UCSD-AML1 (cell line): ENCODE results near the gene SHC3.
A peak's percentile ranks its signal among the peaks of the same experiment; 100 is the strongest.

ENCODE experiments used
- DNase-seq: peaks from one replicate; lab custom pipeline; 2025; ENCODE audit not compliant: unreplicated experiment; lab: John Stamatoyannopoulos, UW

The SHC3 gene

DNA sequence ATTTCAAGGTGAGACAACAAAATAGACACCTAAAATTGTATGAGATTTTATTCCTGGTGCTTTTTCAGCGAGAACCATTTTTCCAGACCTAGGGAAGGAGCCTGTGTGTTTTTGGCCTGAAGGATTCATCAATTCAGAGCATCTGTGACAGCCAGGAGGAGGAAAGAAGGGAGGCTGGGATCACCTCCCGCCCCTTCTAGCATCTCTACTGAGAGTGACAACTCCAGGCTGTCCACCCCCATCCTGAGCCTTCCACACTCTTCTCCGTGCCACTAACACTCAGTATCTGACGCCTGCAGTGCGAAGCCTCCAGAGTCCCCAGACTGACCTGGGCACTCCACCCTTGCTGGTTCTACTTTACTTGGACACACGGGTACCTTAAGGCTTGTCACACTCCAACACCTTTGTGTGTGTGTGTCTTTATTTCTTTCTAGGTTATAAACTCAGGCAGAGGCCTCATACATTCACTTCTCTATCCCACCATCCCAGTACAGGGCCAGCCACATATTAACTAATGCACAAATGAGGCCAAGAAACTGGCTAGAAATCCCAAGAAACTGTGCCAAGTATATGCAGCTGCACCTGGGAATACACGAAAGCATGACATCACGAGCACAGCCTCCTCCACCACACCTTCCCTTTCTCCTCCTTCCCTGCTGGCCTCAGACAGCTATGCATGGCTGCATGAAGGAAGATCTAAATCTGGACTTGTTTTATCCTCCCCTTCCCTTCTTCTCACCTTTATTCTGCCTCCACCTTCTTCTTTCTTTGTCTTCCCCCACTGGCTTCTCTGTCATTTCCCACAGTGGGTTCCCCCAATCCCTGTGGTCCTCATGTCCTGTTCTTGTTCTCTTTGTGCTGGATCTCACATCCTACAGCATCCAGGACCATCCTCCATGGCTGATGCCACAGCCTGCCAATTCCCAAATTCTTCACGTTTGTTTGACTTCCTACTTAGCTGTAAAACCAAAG is 171.3 kb downstream of the SHC3 start:
- no peak for DNase-seq

DNA sequence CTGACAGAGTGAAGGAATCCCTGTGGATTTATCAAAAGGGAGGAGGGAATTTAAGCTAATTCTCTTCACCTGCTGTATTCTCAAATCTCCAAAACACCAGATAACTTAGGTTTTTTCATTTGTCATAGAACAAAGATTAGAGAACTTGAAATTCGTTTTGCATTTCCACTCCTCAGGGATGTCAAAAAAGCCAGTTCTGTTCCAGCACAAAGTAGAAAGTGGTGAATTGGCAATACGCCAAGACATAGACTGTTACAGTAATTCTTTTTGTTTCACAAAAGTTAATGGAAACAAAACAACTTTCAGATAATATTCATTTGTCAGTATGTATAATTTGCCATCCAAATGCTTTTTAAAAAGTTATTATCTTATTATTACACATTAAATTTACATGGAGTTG is 172.4 kb downstream of the SHC3 start:
- no peak for DNase-seq

DNA sequence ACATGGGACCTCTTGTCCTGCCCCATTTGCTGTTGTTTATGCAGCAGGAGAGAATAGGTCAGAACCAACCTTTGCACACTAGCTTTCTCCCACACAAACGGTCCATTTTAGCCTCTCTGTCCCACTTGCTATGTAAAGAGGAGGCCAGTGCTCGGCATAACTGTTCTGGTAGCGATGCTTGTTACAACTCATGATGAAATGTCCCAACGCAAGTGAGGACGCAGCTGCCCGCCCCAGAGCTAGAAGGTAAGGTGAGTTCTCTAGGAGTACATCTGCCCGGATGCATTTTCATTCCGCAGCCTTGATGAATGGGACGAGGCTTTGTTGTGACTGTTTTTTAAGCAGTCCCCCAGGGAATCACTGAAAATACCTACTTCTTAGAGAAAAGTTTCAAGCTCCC is 173.3 kb downstream of the SHC3 start:
- DNase-seq = no peak

DNA sequence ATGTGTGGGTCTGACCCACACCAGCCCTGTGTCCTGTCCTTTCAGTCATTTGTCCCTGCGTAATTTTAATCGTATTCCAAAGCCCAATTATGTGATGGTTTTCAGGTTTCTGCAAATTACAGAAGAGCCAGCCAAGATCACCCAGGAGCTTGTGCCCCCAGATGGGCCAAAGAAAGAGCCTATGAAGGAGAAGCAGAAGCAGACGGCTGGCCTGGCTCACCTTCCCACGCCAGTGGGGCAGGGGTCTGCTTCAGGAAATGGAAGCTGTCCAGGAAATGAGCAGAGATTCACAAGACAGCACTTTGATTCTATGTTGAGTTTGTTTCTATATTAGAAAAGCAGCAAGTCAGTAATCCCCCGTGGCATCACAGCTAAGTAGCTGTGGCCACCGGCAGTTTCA is 175.6 kb downstream of the SHC3 start:
- DNase-seq = no peak

DNA sequence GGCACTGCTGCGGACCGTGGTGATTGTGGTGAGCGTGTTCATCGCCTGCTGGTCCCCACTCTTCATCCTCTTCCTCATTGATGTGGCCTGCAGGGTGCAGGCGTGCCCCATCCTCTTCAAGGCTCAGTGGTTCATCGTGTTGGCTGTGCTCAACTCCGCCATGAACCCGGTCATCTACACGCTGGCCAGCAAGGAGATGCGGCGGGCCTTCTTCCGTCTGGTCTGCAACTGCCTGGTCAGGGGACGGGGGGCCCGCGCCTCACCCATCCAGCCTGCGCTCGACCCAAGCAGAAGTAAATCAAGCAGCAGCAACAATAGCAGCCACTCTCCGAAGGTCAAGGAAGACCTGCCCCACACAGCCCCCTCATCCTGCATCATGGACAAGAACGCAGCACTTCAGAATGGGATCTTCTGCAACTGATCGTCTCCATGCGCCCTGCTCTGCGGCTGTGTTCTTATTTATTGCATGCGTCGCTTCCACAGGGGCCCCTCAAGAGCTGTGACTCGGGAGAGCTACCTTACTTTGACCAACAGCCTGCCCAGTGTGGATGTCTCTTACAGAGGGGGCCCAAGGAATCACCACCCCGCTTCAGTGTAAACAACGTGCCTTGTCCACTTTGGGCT is 176.6 kb downstream of the SHC3 start:
- DNase-seq = no peak

DNA sequence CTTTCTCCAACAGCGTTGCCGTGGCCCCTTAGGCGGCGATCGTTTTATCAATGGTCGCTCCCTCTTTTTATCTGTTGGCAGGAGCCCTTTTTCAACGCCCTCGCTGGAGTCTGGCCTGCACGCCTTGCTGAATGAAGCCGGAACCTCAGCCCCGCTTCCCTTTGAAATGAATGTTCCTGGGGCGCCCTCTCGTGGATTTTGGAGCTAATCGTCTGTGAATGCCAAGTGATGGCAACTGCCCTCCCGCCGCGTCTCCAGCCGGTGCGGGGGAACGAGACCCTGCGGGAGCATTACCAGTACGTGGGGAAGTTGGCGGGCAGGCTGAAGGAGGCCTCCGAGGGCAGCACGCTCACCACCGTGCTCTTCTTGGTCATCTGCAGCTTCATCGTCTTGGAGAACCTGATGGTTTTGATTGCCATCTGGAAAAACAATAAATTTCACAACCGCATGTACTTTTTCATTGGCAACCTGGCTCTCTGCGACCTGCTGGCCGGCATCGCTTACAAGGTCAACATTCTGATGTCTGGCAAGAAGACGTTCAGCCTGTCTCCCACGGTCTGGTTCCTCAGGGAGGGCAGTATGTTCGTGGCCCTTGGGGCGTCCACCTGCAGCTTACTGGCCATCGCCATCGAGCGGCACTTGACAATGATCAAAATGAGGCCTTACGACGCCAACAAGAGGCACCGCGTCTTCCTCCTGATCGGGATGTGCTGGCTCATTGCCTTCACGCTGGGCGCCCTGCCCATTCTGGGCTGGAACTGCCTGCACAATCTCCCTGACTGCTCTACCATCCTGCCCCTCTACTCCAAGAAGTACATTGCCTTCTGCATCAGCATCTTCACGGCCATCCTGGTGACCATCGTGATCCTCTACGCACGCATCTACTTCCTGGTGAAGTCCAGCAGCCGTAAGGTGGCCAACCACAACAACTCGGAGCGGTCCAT is 177.4 kb downstream of the SHC3 start:
- peak; percentile 70 for DNase-seq

DNA sequence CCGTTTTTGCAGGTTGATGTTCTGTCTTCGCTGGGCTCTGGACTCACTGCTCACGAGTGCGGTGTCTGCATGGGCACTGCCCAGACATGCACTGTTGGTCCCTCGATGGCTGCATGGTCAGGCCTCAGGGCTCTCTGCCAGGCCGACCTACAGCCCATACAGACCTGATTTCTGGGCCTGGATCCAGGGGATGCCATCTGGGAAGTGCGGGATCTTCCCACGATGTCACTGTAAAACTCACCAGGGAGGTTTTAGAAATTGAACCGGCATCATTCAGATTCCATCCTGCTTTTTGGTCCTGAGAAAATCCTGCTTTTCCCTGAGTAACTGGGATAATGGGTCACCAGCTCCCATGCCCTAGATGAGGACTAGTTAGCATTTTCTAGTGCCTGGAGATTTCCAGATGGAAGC is 178.2 kb downstream of the SHC3 start:
- DNase-seq = no peak

DNA sequence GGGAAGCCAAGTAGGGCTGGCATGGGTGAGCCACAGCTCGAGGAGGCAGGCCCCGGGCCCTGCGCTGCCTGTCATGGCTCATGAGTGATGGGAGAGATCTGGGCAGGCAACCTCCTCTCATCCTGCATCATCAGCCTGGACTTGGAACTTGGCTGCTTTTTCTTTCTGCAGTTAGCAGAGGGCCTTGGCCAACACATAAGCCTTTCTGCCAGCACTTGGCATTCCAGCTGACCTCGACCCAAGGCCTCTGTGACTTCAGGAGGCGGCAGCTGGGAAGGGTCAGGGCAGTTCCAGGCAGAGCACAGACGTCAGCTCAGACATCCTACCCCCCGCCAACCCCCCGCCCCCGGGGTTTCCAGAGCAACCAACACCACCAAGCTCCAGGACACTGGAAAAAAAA is 179.7 kb downstream of the SHC3 start:
- DNase-seq = no peak

DNA sequence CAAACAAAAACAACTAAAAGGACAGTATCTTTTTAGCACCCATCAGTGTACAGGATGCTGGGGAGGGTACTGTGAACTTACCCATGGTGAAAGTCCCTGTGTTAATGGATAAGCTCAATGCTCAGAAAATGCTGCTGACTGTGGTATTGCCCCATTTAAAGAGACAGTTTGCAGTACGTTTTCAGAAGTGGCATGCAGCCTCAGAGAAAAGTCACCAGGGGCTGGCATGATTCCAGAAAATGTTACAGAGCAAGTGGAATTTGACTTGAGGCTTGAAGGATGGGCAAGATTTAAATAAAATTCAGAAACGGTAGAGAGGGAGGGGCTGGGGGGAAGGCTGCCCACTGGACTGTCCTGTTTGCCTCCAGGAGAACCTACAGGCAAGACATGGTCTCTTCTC is 180.1 kb downstream of the SHC3 start:
- DNase-seq = no peak

DNA sequence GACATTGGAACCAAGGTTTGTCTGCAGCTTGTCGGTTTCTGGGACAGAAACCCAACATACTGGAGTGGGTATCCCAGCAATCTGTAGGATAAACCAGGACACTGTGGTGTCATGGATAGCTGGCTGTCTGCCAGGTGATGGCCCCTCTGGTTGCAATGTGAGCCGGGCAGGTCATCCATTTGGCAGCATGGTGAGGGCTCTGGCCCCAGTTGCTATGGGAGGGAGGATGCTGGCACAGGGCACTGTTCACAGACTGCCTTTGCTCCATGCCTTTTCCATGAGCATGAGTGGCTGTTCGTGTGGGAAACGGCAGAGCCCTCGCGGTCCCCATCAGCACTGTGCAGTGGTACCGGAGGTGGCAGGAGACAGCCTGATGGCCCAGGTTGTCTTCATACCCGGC is 181.0 kb downstream of the SHC3 start:
- DNase-seq = no peak

DNA sequence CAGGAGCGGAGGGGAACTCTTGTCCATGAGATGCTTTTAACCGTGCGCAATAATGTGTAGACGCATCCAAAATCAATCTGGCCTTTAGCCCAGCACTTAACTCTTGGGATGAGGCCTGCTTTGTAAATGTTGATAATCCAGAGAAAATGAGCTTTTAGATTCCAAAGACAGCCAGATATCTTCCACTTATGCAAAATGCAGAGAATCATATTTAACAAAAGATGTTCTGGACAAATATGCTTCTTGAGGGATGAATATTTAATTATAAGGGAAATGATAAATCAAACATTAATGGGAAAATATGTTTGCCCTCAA is 181.7 kb downstream of the SHC3 start:
- no peak for DNase-seq

DNA sequence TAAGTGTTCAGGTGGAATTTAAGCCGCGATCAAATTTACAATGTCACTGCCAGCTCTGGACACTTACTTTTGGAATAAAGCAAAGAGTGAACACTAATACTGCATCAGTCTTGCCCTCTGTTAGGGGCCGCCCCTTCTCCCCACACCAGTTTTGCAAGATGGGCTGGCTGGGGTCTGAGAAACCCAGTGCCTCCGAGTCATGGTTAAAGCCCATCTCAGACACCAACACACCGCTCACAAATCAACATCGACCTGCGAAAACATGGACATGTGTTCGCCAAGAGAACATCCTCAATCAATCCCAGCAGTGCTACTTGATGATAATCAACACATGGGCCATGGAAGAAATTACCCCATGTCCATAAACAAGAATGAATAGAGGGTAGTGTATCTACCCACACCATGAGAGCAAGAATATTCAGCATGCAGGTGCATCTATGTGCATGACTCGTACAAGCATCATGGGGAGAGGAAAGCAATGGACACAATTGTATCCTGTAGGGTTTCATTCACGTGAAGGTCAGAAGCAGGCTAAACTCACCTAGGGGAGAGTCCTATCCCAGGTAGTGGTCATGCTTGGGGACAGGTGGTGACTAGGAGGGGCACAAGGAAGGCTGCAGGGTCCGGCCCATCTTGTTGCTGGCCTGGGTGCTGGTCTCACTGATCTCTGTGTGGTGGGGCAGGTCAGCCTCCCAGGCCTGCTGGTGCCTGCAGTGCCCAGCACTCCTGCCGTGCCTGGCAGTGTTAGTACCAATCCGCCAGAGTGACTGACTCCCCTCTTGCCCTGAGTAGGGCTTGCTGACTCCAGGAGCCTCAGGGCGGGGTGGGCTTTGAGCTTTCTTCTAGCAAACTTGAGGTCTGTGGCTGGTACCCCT is 182.3 kb downstream of the SHC3 start:
- no peak for DNase-seq

DNA sequence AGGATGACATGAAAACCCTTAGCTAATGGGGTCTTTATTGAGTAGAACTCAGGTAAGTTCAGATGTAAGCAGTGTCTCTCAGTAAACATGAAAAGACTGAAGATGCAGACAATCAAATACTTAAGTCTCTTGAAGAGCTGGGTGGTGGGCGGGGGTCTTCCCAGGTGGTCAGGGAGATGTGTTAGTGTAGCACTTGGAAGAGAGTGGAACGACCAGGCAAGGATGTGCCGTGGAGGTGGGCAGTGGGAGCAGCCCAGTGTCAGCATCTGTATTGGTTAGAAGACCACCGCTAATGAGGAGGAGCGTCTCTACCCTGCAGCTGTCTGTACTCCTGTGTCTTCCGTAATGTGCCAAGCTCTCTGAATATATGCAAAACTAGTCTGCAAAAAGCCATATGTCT is 183.0 kb downstream of the SHC3 start:
- DNase-seq = no peak

DNA sequence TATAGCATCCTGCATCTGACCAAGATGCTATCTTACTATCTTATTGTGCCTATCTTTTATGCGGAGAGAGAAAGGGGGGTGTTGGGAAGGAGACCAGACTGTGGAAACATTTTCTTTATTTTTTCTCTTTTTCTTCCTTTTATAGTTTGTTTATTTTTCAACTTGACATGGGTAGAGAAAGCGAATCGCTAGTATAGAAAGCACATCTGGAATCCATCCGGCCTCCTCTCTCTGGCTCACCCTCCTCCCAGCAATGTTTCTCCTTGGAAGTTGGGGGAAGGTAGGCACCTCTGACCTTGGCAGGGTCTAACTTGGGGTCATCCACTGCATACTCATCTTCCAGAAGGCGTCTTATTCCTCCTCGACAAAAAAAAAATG is 183.4 kb downstream of the SHC3 start:
- DNase-seq = no peak

DNA sequence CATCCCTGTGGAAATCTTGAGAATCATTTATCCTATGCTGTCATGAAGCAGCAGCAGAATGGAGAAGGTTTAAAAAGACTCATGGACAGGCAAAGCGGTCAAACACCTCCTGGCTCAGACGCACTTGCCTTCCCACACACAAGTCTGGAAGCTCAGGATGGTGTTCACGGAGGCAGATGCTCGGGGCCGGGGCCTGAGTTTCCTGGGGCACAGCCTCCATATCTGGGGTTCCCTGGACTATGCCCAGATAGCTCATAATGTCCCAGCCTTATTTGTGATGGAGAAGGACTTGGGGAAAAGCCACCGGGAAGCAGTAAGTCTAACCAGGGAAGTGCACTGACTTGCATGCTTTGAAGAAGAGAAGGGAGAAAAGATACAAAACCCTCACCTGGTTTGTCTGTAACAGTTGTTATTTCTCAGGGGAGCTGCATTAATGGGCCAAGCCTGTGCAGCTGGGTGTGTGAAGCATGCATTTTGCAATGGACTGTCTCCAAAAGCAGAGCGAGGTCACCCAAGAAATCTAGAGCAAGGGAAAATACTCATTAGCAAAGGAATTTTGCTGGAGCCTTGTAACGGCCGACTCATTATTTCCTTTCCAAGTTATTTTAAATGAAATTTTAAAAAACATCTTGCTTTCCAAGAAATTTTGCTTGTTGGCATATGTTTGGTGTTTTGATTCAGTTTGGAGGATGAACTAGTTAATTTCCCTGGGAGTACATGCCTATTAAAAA is 184.0 kb downstream of the SHC3 start:
- DNase-seq = no peak

DNA sequence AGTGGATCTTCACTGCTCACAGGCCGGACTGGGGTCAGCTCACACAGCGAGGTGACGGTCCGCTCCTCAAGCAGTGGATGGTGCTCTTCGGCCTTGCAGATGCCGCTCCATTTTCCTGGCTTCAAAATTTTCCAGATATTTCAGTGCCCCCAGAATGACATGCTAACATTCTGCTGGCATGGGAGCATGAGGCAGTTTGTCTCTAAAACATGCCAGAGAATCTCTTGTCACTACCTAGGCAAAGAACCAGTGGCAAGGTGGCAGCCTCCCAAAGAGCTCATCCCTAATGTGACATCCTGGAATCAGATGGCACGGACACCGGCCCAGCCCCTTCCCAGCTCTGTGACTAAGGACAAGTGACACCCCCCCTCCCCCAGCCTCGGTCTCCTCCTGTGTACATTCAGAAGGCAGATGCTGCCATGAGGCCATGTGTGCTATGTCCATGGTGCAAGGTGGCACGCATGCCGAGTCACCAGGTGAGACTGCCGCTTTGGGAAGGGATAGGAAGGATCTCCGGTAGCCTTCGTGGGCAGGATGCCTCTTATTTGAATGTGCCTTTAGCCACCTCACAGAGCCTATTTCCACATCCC is 184.7 kb downstream of the SHC3 start:
- no peak for DNase-seq

DNA sequence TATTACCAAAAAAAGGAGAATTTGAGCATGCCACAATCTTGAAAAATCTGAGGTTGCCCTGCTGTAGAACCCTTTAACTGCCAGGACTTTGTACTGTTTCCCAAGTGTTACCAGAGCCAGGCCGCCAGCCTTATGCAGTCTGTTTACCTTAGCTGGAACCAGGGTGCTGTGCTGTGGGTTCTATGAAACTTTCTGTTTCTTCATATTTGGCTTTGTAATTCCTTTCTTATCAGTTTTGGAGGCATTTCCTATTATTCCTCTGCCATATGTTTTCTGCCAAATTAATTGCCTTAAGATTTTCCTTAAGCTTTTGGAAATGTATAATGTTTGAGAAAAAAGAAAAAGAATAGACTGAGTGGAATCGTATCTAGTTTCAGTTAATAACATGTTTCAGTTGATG is 185.3 kb downstream of the SHC3 start:
- no peak for DNase-seq

DNA sequence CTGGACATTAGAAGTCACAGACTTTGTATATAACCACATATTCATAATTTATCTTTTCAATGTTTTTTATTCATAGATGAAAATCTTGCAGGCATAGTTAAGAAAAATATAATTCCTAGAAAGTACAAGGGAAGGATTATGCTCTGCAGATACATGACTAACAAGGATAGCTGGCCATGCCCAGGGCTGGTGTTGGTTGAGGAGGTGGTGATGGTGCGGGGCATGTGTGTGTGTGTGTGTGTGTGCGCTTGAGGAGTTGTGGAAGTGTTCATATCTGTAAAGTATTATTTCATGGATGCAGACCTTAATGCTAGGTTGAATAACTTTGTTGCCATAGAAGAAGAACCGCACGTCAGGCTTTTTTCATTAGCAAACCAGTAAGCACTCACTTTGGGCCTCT is 186.1 kb downstream of the SHC3 start:
- DNase-seq = no peak
